HepG2 (cell line): ENCODE data around the gene KBTBD13. TPM values are rescaled to one million over a fixed set of nuclear protein-coding genes. Genes with fewer than 3 reads are reported as not detected.

Experiments
- ATAC-seq: fragments of 200-7000 bp; cut with Tn5 transposase; 3 replicates; pipeline ENCODE4 v1.9.1; 2020; ENCODE audit warnings: mild to moderate bottlenecking, moderate library complexity
- BruUV-seq: library from RNA; stranded (reverse); fragments of 400-500 nt; replicated peaks from 2 replicates; lab custom pipeline; 2021; lab: Mats Ljungman, UMichigan
- CTCF ChIA-PET: fragments of 300-600 bp; formaldehyde crosslinking; extraction: SDS; loops from one replicate; lab custom pipeline; 2021; ENCODE audit warnings: low total read pairs, inconsistent platforms, low intra/inter-chr PET ratio; lab: Yijun Ruan, JAX
- POLR2A ChIA-PET: fragments of 350-600 bp; sonication (Branson Sonifier 250); formaldehyde crosslinking; loops from one replicate; lab custom pipeline; 2020; ENCODE audit warnings: antibody characterized with exemption, inconsistent platforms; lab: Yijun Ruan, JAX
- DNase-seq: peaks from one replicate; pipeline ENCODE4 v3.0.0-alpha.2; 2015; ENCODE audit warnings: low spot score
- FAIRE-seq: peaks from 3 replicates; lab custom pipeline; 2011; peaks lifted over from hg19 to GRCh38; lab: Jason Lieb, UNC
- H2AFZ ChIP-seq: one replicate; pipeline ENCODE4 v1.6.1; 2011; ENCODE audit warnings: low read length, inconsistent platforms
- H3K27ac ChIP-seq: fragments of 300-600 bp; 3 replicates; pipeline ENCODE4 v1.8.0; 2011; ENCODE audit warnings: mixed run types, mild to moderate bottlenecking, mixed read lengths, low read length, inconsistent platforms; ENCODE audit not compliant: insufficient read depth; ENCODE audit errors: extremely low read length
- H3K27me3 ChIP-seq, 2 experiments: fragments of 200-600 bp in 1 of 2; 2 replicates in 1 of 2; 3 replicates in 1 of 2; pipeline versions ENCODE4 v1.6.0 to v1.8.0; 2011; ENCODE audit warnings: low read length in 2 of 2, mild to moderate bottlenecking in 2 of 2, moderate library complexity in 2 of 2, inconsistent platforms in 1 of 2; ENCODE audit not compliant: insufficient read depth in 2 of 2, control insufficient read depth in 1 of 2
- H3K36me3 ChIP-seq, 2 experiments: fragments of 200-600 bp in 1 of 2; replicated peaks in 1 of 2; 2 replicates in 1 of 2; 3 replicates in 1 of 2; pipeline versions ENCODE4 v1.5.1 to v1.8.0; 2011; ENCODE audit warnings: low read length in 2 of 2, inconsistent platforms in 1 of 2; ENCODE audit not compliant: insufficient read depth in 2 of 2, control insufficient read depth in 1 of 2
- H3K4me1 ChIP-seq: 2 replicates; pipeline ENCODE4 v1.5.1; 2012; ENCODE audit warnings: low read length, inconsistent platforms; ENCODE audit not compliant: insufficient read depth
- H3K4me2 ChIP-seq: 2 replicates; pipeline ENCODE4 v1.6.0; 2011; ENCODE audit warnings: low read depth, low read length, inconsistent platforms
- H3K4me3 ChIP-seq, 3 experiments: fragments of 200-600 bp in 1 of 3; sonication (generic), shearing (Covaris generic) in 1 of 3; replicated peaks in 1 of 3; 2 replicates each; pipeline ENCODE4 v1.5.1; 2011 to 2016; ENCODE audit warnings: low read length in 3 of 3, inconsistent platforms in 2 of 3, low read depth in 2 of 3, mild to moderate bottlenecking in 2 of 3, control low read depth in 1 of 3, mixed read lengths in 1 of 3; ENCODE audit not compliant: insufficient read depth in 1 of 3
- H3K79me2 ChIP-seq: one replicate; pipeline ENCODE4 v1.6.1; 2011; ENCODE audit warnings: low read length, inconsistent platforms; ENCODE audit not compliant: insufficient read depth
- H3K9ac ChIP-seq: 2 replicates; pipeline ENCODE4 v1.6.0; 2011; ENCODE audit warnings: mild to moderate bottlenecking, low read depth, low read length, inconsistent platforms; ENCODE audit not compliant: insufficient read depth
- H3K9me3 ChIP-seq: 2 replicates; pipeline ENCODE4 v1.5.1; 2012; ENCODE audit warnings: mild to moderate bottlenecking, low read length
- H4K20me1 ChIP-seq: 2 replicates; pipeline ENCODE4 v1.6.0; 2011; ENCODE audit warnings: inconsistent platforms, mild to moderate bottlenecking, low read length, moderate library complexity; ENCODE audit not compliant: insufficient read depth
- LRRFIP1 ChIP-seq: sonication (generic); formaldehyde crosslinking; conservative IDR thresholded peaks from 2 replicates; pipeline ENCODE4 v1.4.0; 2020; ENCODE audit warnings: missing genetic modification reagents
- TBX3 ChIP-seq: fragments of 450-650 bp; IDR thresholded peaks from 2 replicates; pipeline ENCODE4 v1.6.1; 2017; ENCODE audit warnings: antibody characterized with exemption, mild to moderate bottlenecking, inconsistent platforms, borderline replicate concordance
- ZNF253 ChIP-seq: sonication (generic); formaldehyde crosslinking; IDR thresholded peaks from 2 replicates; pipeline ENCODE4 v1.8.0; 2022; ENCODE audit warnings: mild to moderate bottlenecking, missing genetic modification reagents, borderline replicate concordance
- ZSCAN12 ChIP-seq: sonication (generic); formaldehyde crosslinking; IDR thresholded peaks from 2 replicates; pipeline ENCODE4 v1.9.0; 2021; ENCODE audit warnings: mild to moderate bottlenecking, missing genetic modification reagents
- WGBS: methylation state at CpG from one replicate; pipeline ENCODE4 v1.1.6; 2017; ENCODE audit warnings: low lambda C conversion rate; 5-methylcytosine and 5-hydroxymethylcytosine counted together
- in situ Hi-C: cut with HindIII; loops from 2 replicates; pipeline ENCODE4 v1.10.0; 2017; ENCODE audit warnings: low pct_unique_long_range_greater_than_20kb; ENCODE audit not compliant: extremely low pct_ligation_motif_present
- intact Hi-C: fragments of 100-400 bp; cut with micrococcal nuclease; formaldehyde crosslinking; loops from one replicate; pipeline ENCODE4 v1.10.0; 2022; ENCODE audit not compliant: unreplicated experiment
- polyA plus RNA-seq, 8 experiments: library from polyadenylated mRNA; depleted of rRNA in 3 of 8; stranded (reverse) in 7 of 8; unstranded in 1 of 8; fragments of >200 nt; fragmentation: Illumina TruSeq in 4 of 8; extraction: Trizol in 4 of 8; gene quantifications; 2 replicates each; pipeline versions ENCODE4 v1.2.1 to v1.2.3, GENCODE V29; 2011 to 2016; ENCODE audit warnings: low read depth in 4 of 8, missing spikeins in 1 of 8, mixed read lengths in 1 of 8; ENCODE audit not compliant: insufficient read depth in 1 of 8
- total RNA-seq, 5 experiments: library from RNA; depleted of rRNA; stranded (reverse); fragments of >200 nt; fragmentation: Illumina TruSeq; extraction: Trizol; gene quantifications; 2 replicates each; pipeline ENCODE4 v1.2.3, GENCODE V29; 2016; ENCODE audit warnings: low read depth in 1 of 5
- TF ChIP-seq, protein P1 (sequence below): sonication (generic); formaldehyde crosslinking; IDR thresholded peaks from 2 replicates; pipeline ENCODE4 v1.4.0; 2020; ENCODE audit warnings: missing genetic modification reagents, borderline replicate concordance

Gene KBTBD13
- total and polyA plus RNA-seq, 2 of the 13 experiments (the other 11 are each of a cell fraction or from before 2014, with no cell fraction given), result not detected

- no peaks in the 10 kb centered on the region; a peak in 1 of 5 replicates for H3K27me3 ChIP-seq
- in situ Hi-C loops, result no loop called here
- H3K36me3 ChIP-seq, result peaks cover 3 to 12% of the 10 kb centered on the region in 2 experiments; a peak in 2 of 5 replicates
- no peak overlapping the region for H3K4me3 ChIP-seq
- no peak for ATAC-seq
- H3K79me2 ChIP-seq, result no peaks in the 10 kb centered on the region
- no peaks in the 10 kb centered on the region for H3K9me3 ChIP-seq
- no peak overlapping the region for H3K4me2 ChIP-seq
- intact Hi-C loops, result no loop called here
- ChIA-PET POLR2A (no interaction called here), CTCF (no interaction called here)
- no peaks in the 10 kb centered on the region for H4K20me1 ChIP-seq
- no peak for FAIRE-seq
- no TSS peak for BruUV-seq
- H3K27ac ChIP-seq, result no peak overlapping the region
- 86% methylated on average over 4 of the region's 5 CpGs for WGBS
- H2AFZ ChIP-seq, result no peak overlapping the region
- H3K4me1 ChIP-seq, result no peaks in the 10 kb centered on the region
- H3K9ac ChIP-seq, result no peak overlapping the region
- no peak for DNase-seq
- TF ChIP-seq ZNF253 (no peak), TBX3 (no peak), ZSCAN12 (CRISPR knock-in tag) (no peak), LRRFIP1 (CRISPR knock-in tag) (no peak)
- TF ChIP-seq, protein P1, sequence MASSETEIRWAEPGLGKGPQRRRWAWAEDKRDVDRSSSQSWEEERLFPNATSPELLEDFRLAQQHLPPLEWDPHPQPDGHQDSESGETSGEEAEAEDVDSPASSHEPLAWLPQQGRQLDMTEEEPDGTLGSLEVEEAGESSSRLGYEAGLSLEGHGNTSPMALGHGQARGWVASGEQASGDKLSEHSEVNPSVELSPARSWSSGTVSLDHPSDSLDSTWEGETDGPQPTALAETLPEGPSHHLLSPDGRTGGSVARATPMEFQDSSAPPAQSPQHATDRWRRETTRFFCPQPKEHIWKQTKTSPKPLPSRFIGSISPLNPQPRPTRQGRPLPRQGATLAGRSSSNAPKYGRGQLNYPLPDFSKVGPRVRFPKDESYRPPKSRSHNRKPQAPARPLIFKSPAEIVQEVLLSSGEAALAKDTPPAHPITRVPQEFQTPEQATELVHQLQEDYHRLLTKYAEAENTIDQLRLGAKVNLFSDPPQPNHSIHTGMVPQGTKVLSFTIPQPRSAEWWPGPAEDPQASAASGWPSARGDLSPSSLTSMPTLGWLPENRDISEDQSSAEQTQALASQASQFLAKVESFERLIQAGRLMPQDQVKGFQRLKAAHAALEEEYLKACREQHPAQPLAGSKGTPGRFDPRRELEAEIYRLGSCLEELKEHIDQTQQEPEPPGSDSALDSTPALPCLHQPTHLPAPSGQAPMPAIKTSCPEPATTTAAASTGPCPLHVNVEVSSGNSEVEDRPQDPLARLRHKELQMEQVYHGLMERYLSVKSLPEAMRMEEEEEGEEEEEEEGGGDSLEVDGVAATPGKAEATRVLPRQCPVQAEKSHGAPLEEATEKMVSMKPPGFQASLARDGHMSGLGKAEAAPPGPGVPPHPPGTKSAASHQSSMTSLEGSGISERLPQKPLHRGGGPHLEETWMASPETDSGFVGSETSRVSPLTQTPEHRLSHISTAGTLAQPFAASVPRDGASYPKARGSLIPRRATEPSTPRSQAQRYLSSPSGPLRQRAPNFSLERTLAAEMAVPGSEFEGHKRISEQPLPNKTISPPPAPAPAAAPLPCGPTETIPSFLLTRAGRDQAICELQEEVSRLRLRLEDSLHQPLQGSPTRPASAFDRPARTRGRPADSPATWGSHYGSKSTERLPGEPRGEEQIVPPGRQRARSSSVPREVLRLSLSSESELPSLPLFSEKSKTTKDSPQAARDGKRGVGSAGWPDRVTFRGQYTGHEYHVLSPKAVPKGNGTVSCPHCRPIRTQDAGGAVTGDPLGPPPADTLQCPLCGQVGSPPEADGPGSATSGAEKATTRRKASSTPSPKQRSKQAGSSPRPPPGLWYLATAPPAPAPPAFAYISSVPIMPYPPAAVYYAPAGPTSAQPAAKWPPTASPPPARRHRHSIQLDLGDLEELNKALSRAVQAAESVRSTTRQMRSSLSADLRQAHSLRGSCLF (CRISPR knock-in tag), result no peak
Measured at GRCh38 chr15:65105038-65105437, 28.5 kb downstream of the KBTBD13 start.
